Pancreas (tissue), 10 donors: ENCODE data around the gene TMEM82. TPM values are rescaled to one million over a fixed set of nuclear protein-coding genes. Genes with fewer than 3 reads are reported as not detected.
"Not testable (repeated sequence)": the region's sequence is repeated elsewhere in the genome, so short reads cannot be mapped to it uniquely, and the experiment has no call there.

Experiments used
- ATAC-seq, 4 donors: fragments of 200-7000 bp; cut with Tn5 transposase; one replicate each; pipeline versions ENCODE4 v1.8.0 to v1.9.1; 2020; ENCODE audit warnings: mild to moderate bottlenecking in 4 of 4, moderate library complexity in 4 of 4
- DNase-seq, 6 donors: peaks; one replicate each; pipeline ENCODE4 v3.0.0-alpha.2; 2020
- FAIRE-seq: peaks from 2 replicates; lab custom pipeline; 2012; peaks lifted over from hg19 to GRCh38; lab: Jason Lieb, UNC
- H3K27ac ChIP-seq, 4 donors: fragments of 200-600 bp; sonication (generic); 1 replicate in 3 of 4; 2 replicates in 1 of 4; pipeline versions ENCODE4 v1.5.0 to v1.8.0; 2020
- H3K27me3 ChIP-seq, 4 donors: fragments of 200-600 bp; one replicate each; pipeline ENCODE4 v1.8.0; 2021
- H3K36me3 ChIP-seq, 3 donors: fragments of 200-600 bp; sonication (generic) in 1 of 3; one replicate each; pipeline versions ENCODE4 v1.5.0 to v1.8.0; 2020 to 2021
- H3K4me1 ChIP-seq, 3 donors: fragments of 200-600 bp; one replicate each; pipeline ENCODE4 v1.8.0; 2021
- H3K4me3 ChIP-seq, 4 donors: fragments of 200-600 bp; sonication (generic) in 2 of 4; one replicate each; pipeline versions ENCODE4 v1.5.0 to v1.8.0; 2020 to 2021
- H3K9me3 ChIP-seq, 4 donors: fragments of 200-600 bp; one replicate each; pipeline ENCODE4 v1.8.0; 2021
- CTCF ChIP-seq, 4 donors: fragments of 200-600 bp; sonication (generic) in 3 of 4; IDR thresholded peaks; one replicate each; pipeline versions ENCODE4 v1.5.0 to v1.8.0; 2021; ENCODE audit warnings: antibody characterized with exemption in 4 of 4
- WGBS, 2 donors: extraction: QIAGEN DNeasy Blood & Tissue Kit; methylation state at CpG; one replicate each; pipeline ENCODE4 v1.1.7; 2013; 5-methylcytosine and 5-hydroxymethylcytosine counted together
- intact Hi-C, 3 donors: fragments of 100-400 bp; cut with DNase I; formaldehyde crosslinking; loops; one replicate each; pipeline versions ENCODE4 v1.11.1 to v1.14.2; 2022
- polyA plus RNA-seq, 2 donors: library from polyadenylated mRNA; stranded (reverse); fragments of 200-250 nt; gene quantifications; one replicate each; pipeline ENCODE4 v1.2.3, GENCODE V29; 2013
- total RNA-seq, 6 donors: library from RNA; stranded (reverse); fragmentation: NEBNext Ultra II Directional in 4 of 6; extraction: Animal tissue kit (Norgen Biotek cat#: 25700) in 4 of 6; gene quantifications; one replicate each; pipeline versions ENCODE4 v1.2.1 to v1.2.4, GENCODE V29; 2021 to 2023
- donor health status: healthy with polysubstance abuse.
- donor health status: DM: no; HTN: no; CAD: no; lungs with moderate emphysema.
- donor health status: DM: no; HTN: no; CAD: no.
- donor health status: control.
- donor health status: control.
- donor health status: Bipolar disorder and iron deficiency.
- donor health status: DM: yes; HTN: yes; CAD: no.
- donor health status: DM: no; HTN: no; CAD: no.
- donor health status: DM: no; HTN: no; CAD: no.
- donor health status: DM: yes; HTN: yes; CAD: no.

TMEM82 gene
- not detected for total RNA-seq
- polyA plus RNA-seq = not detected

GRCh38 chr1:15742339-15742801 lies at the start of gene TMEM82:
Gene TMEM82 (plus strand): TSS chr1:15742499. CDS start chr1:15742560, 61 bp downstream.
- no peak for FAIRE-seq
- peak in 3 of 6 donors; percentile 20 to 83 (median 55) for DNase-seq
- no peaks in the 10 kb centered on the region for H3K27me3 ChIP-seq
- 26 to 34% methylated on average over 12 to 14 of the region's 14 CpGs for WGBS, 2 donors
- TF ChIP-seq CTCF (IDR thresholded peaks at IDR 0.05) = no peak
- ATAC-seq = no peak
- no peak within 1 kb of the TSS for H3K4me3 ChIP-seq
- peaks cover 8 to 11% (median 9%) of the 10 kb centered on the region in 3 donors for H3K4me1 ChIP-seq
- intact Hi-C loops = loop anchor here in 1 of 3 donors (5.0 kb wide), 1 partner anchor 145 kb away; no protein-coding TSS in a partner anchor
- no peaks in the 10 kb centered on the region for H3K36me3 ChIP-seq
- H3K9me3 ChIP-seq = no peaks in the 10 kb centered on the region
- no peak within 1 kb of the TSS for H3K27ac ChIP-seq

GRCh38 chr1:15693371-15693770 lies 48.9 kb upstream of the TMEM82 start:
- Histone ChIP-seq H3K27ac (no peak overlapping the region), H3K27me3 (no peaks in the 10 kb centered on the region), H3K9me3 (no peaks in the 10 kb centered on the region), H3K4me1 (peaks cover 0 to 3% (median 0%) of the 10 kb centered on the region in 3 donors), H3K4me3 (no peak overlapping the region), H3K36me3 (no peaks in the 10 kb centered on the region)
- DNase-seq = peak in 1 of 6 donors; percentile 1
- peak in 1 of 4 donors; percentile 18 for ATAC-seq
- intact Hi-C loops = no loop called here
- FAIRE-seq = no peak
- no peak for TF ChIP-seq CTCF (IDR thresholded peaks at IDR 0.05)
- 85 to 90% methylated on average over 5 of the region's 5 CpGs for WGBS, 2 donors

GRCh38 chr1:15696956-15697521 lies 45.3 kb upstream of the TMEM82 start:
- Histone ChIP-seq H3K9me3 (no peaks in the 10 kb centered on the region), H3K4me1 (peaks cover 0 to 3% (median 0%) of the 10 kb centered on the region in 3 donors), H3K27me3 (no peaks in the 10 kb centered on the region), H3K36me3 (no peaks in the 10 kb centered on the region), H3K27ac (peak overlapping the region in 2 of 4 donors; percentile 18 to 48), H3K4me3 (no peak overlapping the region)
- WGBS, 2 donors = 76% methylated on average over 10 of the region's 10 CpGs
- ATAC-seq (peak in 3 of 4 donors; percentile 45 to 74 (median 65)), DNase-seq (peak in 1 of 6 donors; percentile 22), FAIRE-seq (no peak)
- no peak for TF ChIP-seq CTCF (IDR thresholded peaks at IDR 0.05)
- intact Hi-C loops = no loop called here

- ATAC-seq = no peak
- WGBS, 2 donors = 99 to 100% methylated on average over 2 of the region's 2 CpGs
- Histone ChIP-seq H3K27ac (no peak overlapping the region), H3K27me3 (no peaks in the 10 kb centered on the region), H3K36me3 (no peaks in the 10 kb centered on the region), H3K4me1 (peaks cover 0 to 13% (median 2%) of the 10 kb centered on the region in 3 donors), H3K4me3 (no peak overlapping the region), H3K9me3 (no peaks in the 10 kb centered on the region)
- intact Hi-C loops = no loop called here
- no peak for TF ChIP-seq CTCF (IDR thresholded peaks at IDR 0.05)
- no peak for FAIRE-seq
- no peak for DNase-seq
Observed at GRCh38 chr1:15698201-15698600, 44.1 kb upstream of the TMEM82 start.

- H3K9me3 ChIP-seq, intact Hi-C loops, DNase-seq, H3K4me3 ChIP-seq, ATAC-seq, H3K36me3 ChIP-seq, FAIRE-seq, H3K27ac ChIP-seq, H3K27me3 ChIP-seq: not testable (repeated sequence)
- 85 to 91% methylated on average over 4 of the region's 4 CpGs for WGBS, 2 donors
- peaks cover 0 to 22% (median 13%) of the 10 kb centered on the region in 3 donors for H3K4me1 ChIP-seq
Observed at GRCh38 chr1:15699321-15699720, 43.0 kb upstream of the TMEM82 start.
